SK-N-MC (cell line): ENCODE measurements around the gene HBP1.

Source experiments
- EZH2 ChIP-seq: fragments of 200-600 bp; sonication (generic); IDR thresholded peaks from one replicate; pipeline ENCODE4 v1.6.1; 2017; ENCODE audit warnings: antibody characterized with exemption
- FOXP2 ChIP-seq: optimal IDR thresholded peaks from 2 replicates; pipeline ENCODE3; 2011; ENCODE audit warnings: mild to moderate bottlenecking, moderate library complexity; ENCODE audit not compliant: insufficient read depth; ENCODE audit errors: extremely low read length, control extremely low read depth
- POLR2AphosphoS5 ChIP-seq: IDR thresholded peaks from 2 replicates; pipeline ENCODE4 v1.6.1; 2012; ENCODE audit warnings: mild to moderate bottlenecking, low read depth, low read length, borderline replicate concordance

- TF ChIP-seq EZH2 (no peak), POLR2AphosphoS5 (no peak), FOXP2 (no peak)
Measured at GRCh38 chr7:107224374-107225223, 55.8 kb downstream of the HBP1 start.
